ENCODE results near the gene GRIP2.

DNA sequence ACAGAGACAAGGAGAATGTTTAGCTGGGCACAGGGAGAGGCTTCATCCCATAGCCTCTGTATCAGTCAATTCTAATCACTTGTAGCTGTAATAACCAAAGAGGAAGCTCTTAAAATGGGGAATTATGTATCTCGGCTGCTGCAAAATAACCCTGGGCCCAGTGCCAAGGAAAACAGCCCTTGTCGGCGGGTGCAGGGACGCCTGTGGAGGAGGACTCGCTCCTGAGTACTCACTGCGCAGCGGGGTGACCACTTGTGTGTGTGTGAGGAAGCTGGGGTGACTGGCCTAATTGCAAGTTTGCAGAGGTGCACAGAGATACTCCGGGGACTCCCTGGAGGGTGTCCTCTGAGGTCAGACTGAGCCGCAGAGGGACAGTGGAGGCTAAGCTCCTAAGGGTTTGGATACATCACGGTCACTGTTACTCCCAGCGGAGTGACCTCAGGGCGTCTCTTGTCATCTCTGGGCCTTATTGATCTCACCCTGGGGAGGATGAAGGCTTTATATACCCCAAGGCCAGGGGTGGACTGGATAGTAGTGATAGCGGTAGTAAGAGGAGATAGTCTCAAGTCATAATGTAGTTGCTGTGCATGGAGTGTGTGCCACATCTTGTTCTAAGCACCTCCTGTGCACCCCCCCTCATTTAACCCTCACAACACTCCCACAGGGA, 100.5 kb downstream of the GRIP2 start:
- TF ChIP-seq ELF4 (IDR thresholded peaks at IDR 0.05) = no peak
- TF ChIP-seq, protein P1, sequence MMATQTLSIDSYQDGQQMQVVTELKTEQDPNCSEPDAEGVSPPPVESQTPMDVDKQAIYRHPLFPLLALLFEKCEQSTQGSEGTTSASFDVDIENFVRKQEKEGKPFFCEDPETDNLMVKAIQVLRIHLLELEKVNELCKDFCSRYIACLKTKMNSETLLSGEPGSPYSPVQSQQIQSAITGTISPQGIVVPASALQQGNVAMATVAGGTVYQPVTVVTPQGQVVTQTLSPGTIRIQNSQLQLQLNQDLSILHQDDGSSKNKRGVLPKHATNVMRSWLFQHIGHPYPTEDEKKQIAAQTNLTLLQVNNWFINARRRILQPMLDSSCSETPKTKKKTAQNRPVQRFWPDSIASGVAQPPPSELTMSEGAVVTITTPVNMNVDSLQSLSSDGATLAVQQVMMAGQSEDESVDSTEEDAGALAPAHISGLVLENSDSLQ (IDR thresholded peaks at IDR 0.05) = no peak
- TF ChIP-seq LEF1 (IDR thresholded peaks at IDR 0.05; ENCODE audit: borderline replicate concordance) = no peak
- TF ChIP-seq SP1 (IDR thresholded peaks at IDR 0.05) = no peak
- no peak for TF ChIP-seq FOXK2 (IDR thresholded peaks at IDR 0.05)
- TF ChIP-seq SUZ12 (IDR thresholded peaks at IDR 0.05) = no peak
- TF ChIP-seq HDGF (IDR thresholded peaks at IDR 0.05; ENCODE audit: borderline replicate concordance) = no peak
- TF ChIP-seq NFRKB (IDR thresholded peaks at IDR 0.05) = no peak
- TF ChIP-seq BHLHE40 (IDR thresholded peaks at IDR 0.05; ENCODE audit: borderline replicate concordance) = no peak
- no peak for TF ChIP-seq FOXA1 (IDR thresholded peaks at IDR 0.05)
- TF ChIP-seq ZNF384 (IDR thresholded peaks at IDR 0.05) = no peak
